HG03460 (cell line): ENCODE measurements around the gene C5orf34.
A peak's percentile ranks its signal among the peaks of the same experiment; 100 is the strongest.
"Not testable (repeated sequence)": the region's sequence is repeated elsewhere in the genome, so short reads cannot be mapped to it uniquely, and the experiment has no call there.

Experiments
- ATAC-seq: cut with Tn5 transposase; IDR thresholded peaks from one replicate; pipeline ENCODE4 v1.9.1; 2021; ENCODE audit not compliant: unreplicated experiment

C5orf34 gene

GRCh38 chr5:43520615-43521014 lies 5.7 kb upstream of the C5orf34 start:
- ATAC-seq: no peak

GRCh38 chr5:43515678-43516048 lies 715 bp upstream of the C5orf34 start:
- no peak for ATAC-seq

GRCh38 chr5:43514471-43514815 lies 505 bp downstream of the C5orf34 start:
- peak; percentile 30 for ATAC-seq

GRCh38 chr5:43514025-43514424 lies 923 bp downstream of the C5orf34 start:
- no peak for ATAC-seq

GRCh38 chr5:43511062-43511461 lies 3.9 kb downstream of the C5orf34 start:
- not testable (repeated sequence) for ATAC-seq

GRCh38 chr5:43498581-43498980 lies 16.4 kb downstream of the C5orf34 start:
- ATAC-seq: no peak

GRCh38 chr5:43497311-43498104 lies 17.4 kb downstream of the C5orf34 start:
- no peak for ATAC-seq

- no peak for ATAC-seq
These were observed 23.6 kb downstream of the C5orf34 start for GRCh38 chr5:43491326-43491725.

GRCh38 chr5:43486353-43486752 lies 28.6 kb downstream of the C5orf34 start:
- ATAC-seq: no peak

- no peak for ATAC-seq
These were observed 29.5 kb downstream of the C5orf34 start for GRCh38 chr5:43485406-43485805.

GRCh38 chr5:43484106-43484849 lies 30.7 kb downstream of the C5orf34 start:
- ATAC-seq: peak; percentile 72

- ATAC-seq: peak; percentile 90
These were observed 31.4 kb downstream of the C5orf34 start, which contains the start of gene TMEM267 for GRCh38 chr5:43483298-43484105. Gene TMEM267 (minus strand): TSS chr5:43483865. CDS start chr5:43453969, 29,896 bp downstream.

GRCh38 chr5:43482490-43483297 lies 32.3 kb downstream of the C5orf34 start:
- ATAC-seq: no peak

- ATAC-seq: no peak
These were observed 45.1 kb downstream of the C5orf34 start for GRCh38 chr5:43469671-43470391.

- no peak for ATAC-seq
These were observed 47.8 kb downstream of the C5orf34 start for GRCh38 chr5:43467100-43467499.

- not testable (repeated sequence) for ATAC-seq
These were observed 49.5 kb downstream of the C5orf34 start for GRCh38 chr5:43465455-43465854.

- ATAC-seq: no peak
These were observed 53.9 kb downstream of the C5orf34 start for GRCh38 chr5:43461066-43461465.

- ATAC-seq: no peak
These were observed 58.4 kb downstream of the C5orf34 start for GRCh38 chr5:43456556-43456955.

GRCh38 chr5:43441575-43441974 lies 73.4 kb downstream of the C5orf34 start:
- ATAC-seq: not testable (repeated sequence)

- ATAC-seq: no peak
These were observed 77.8 kb downstream of the C5orf34 start for GRCh38 chr5:43437062-43437660.
